Stimulated activated CD4-positive, alpha-beta T cell treated with anti-CD3 and anti-CD28 coated beads, TNF-alpha, amount 100 ng/mL, for 4 hours (primary cell): Measurements from ENCODE around the gene PRDM1.

Source experiments
- DNase-seq, 3 experiments: peaks; one replicate each; pipeline ENCODE4 v3.0.0-alpha.2; 2020; ENCODE audit warnings: low read depth in 3 of 3

The PRDM1 gene

DNA sequence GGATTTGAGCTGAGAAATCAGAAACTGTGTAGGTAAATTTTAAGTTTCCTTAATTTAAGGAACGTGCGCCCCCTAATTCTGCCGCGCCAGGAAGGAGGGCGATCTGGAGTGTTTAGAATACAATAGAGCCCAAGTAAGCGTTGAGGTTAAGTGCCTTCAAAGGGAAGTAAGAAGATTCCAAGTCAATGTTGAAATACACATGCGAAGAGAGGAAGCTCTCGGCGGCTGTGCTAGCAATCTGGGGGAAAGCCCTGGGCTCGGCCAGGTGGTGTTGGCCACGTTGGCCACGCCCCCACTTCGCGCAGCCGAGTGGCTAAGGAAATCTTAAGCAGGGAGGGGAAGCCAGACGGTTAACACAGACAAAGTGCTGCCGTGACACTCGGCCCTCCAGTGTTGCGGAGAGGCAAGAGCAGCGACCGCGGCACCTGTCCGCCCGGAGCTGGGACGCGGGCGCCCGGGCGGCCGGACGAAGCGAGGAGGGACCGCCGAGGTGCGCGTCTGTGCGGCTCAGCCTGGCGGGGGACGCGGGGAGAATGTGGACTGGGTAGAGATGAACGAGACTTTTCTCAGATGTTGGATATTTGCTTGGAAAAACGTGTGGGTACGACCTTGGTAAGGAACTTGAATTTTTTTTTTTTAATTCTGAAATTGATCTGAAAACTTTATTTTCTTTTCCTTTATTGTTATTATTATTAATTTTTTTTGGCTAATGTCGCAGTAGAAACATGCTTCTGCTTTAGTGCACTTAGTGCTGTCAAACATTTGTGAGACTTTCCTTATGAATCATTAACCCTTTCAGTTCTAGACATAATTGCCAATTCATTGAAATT is at the start of gene PRDM1:
Gene PRDM1 (plus strand): TSS at position 353 of the 830 bp plus-strand sequence. CDS start 218 bp downstream, at position 571.
- peak; percentile 39 to 66 (median 52) for DNase-seq

DNA sequence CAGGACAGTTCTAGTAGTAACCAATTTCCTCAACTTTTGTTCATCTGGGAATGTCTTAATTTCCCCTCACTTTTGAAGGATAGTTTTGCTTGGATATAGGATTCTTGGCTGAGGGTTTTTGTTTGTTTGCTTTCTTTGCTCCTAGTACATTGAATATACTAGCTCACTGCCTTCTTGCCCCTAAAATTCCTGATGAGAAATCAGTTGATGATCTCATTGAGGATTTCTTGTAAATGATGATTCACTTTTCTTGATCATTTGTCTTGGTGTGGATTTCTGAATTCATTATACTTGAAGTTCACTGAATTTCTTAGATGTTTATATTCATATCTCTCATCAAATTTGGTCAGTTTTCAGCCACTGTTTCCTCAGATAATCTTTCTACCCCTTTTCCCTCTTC is 49.1 kb upstream of the PRDM1 start:
- DNase-seq: no peak

DNA sequence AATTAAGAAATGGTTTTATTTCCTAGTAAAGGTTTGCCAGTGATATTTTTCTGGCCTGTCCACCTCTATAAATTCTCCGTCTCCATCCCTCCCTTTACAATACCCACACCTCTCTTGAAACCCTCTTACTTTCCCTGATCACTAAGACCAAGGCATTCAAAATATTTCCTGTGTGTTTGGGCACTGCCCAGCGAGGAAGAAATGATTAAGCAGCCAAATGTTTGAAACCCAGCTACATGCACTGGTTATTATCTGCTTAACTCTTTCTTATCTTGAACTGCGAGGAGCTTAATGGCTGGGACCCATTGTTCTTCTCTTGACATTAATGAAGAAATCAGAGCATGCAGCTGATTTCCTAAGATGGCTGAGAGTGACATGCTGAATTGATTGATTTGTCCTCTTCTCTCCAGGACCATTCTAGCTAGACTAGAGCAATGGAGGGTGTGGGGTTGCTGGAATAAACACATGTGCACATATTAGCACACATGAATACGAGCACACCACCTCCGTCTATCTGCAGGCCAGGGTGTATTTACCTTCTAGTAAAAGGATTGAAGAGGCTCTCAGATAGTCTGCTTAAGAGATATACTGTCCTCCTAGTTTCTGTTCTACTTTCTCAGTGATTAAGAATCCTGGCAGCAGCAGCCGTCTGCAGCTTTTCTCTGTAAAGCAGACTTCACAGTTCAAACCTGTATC is 46.1 kb upstream of the PRDM1 start:
- no peak for DNase-seq

DNA sequence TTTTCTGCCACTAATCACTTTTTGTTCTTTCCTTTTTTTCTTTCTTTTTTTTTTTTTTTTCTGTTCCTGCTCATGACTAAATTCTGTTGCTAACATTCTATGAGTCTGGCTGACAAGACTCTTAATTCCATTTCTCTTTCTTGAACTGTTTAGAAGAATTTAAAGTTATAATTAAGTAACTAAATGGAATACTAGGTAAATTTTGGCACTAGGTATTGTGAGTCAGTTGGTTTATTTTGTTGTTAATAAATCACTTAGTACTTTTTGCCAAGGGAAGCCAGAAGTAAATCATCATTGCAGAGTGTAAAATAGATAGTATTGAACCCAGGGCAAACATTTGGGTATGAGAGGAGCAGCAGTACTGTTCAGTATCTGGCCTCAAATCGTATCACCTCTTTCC is 42.0 kb upstream of the PRDM1 start:
- no peak for DNase-seq

DNA sequence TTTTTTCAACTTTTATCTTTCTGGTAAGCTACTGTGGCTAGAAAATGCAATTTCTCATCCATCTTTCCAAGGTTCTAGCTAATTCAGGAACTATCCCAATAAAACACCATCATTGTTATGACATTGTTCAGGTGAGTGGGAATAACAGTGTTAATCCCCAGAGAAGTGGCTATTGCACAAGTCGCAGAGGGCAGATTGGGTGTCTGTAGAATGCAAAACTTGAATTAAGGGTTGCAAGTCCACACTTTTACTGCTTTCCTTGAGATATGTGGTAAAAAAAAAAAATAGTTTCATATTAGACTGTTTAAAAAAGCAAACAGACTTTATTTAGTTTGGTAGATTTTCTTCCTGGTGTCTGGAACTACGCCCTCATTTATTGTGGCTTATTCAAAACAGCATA is 41.1 kb upstream of the PRDM1 start:
- DNase-seq: no peak

DNA sequence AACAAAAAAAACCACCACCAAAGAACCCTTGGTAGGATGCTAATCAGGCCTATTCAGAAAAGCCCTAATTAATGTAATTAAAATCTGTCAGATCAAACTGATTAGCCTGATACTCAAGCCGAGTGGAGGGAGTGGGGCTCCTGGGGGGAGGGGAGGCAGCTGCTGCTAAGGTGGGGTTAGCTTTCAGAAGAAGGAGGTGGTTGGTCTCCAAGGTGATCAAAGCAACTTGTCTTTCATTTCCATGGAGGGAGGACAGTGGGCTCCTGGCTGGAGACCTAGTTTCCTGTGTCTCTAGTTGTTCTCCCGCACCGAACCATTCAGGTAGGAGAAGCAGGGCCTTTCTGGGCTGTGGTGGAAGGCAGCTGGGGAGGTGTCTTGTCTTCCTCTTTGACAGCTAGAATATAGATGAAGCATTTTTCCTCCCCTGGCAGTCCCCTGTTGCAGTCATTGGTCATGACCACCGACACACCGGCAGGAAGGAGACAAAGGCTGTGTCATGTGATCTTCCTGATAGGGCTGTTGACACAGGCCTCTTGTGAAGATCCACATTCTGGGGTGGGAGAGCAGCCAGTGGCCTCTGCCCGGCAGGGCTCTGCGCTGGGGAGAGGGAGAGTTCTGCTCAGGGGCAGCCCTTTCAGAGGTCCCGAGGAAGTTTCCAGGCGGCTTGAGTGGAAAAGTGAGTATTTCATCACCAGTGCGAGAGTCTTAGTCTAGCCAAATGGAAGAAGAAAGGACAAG is 39.9 kb upstream of the PRDM1 start:
- no peak for DNase-seq

DNA sequence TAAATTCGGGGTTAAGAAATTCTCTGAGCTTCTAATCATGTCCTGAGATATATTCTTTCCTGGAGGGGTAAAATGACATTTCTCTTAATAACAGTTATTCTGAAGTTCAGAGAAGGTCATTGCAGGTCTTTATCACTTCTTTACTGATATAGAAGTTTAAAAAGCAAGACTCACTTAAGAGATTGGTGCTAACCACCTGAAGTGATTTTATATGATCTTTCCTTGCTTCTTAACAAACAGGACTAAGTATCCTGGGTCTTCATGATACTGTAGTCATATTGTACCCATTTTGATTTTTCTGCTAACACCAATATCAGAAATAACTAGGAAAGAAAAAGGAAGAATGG is 39.3 kb upstream of the PRDM1 start:
- DNase-seq: no peak

DNA sequence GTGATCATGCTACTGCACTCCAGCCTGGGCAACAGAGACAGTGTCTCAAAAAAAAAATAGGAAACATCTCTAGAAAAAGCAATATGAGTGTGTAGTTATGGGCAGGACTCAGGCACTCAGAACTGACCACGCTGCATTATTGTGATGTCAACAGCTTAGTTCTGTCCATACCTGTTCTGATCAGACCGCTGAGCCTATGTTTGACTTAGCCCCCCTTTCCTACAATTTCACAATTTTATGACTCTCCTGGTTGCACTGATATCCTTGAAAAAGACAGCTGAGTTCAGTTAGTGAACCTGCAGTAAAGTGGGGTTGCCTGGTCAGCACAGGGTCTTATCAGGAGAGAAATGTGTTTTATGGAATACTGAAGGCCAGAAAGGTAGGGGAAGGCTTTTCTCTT is 37.8 kb upstream of the PRDM1 start:
- no peak for DNase-seq

DNA sequence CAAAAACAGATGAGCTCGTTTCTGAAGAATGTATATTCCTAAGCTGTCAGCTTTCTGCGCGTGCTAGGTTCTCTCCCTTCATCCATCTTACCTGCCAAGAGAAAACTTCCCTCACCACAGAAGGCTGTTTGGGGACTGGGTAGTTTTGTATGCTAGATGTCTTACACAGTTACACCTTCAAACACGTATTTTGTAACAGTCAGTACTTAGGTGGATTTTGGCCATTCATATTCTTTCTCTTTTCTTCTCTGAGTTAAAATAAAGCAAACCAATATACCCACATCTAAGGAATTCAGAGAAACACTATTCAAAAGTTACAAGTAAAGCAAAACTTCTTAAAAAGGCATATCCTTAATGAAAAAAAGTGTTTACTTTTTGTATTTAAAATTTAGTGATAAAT is 35.6 kb upstream of the PRDM1 start:
- no peak for DNase-seq

DNA sequence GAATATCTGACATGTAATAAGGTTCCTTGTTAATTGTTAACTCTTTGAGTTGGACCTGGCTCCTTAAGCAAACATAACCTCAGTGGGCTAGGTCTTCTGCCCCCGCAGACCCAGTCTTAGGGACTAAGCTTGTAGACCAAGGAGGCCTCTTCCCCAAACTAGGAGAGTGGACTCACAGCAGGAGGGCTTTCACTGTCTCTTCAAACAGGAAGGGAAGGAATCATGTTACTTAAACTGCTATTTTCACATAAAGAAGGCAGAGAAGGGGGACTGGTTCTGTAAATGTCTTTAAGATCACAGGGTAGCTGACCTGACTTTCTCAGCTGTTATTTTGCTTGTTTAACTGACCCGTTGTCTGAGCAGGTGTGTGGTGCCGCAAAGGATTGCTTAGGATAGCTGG is 34.9 kb upstream of the PRDM1 start:
- DNase-seq: no peak

DNA sequence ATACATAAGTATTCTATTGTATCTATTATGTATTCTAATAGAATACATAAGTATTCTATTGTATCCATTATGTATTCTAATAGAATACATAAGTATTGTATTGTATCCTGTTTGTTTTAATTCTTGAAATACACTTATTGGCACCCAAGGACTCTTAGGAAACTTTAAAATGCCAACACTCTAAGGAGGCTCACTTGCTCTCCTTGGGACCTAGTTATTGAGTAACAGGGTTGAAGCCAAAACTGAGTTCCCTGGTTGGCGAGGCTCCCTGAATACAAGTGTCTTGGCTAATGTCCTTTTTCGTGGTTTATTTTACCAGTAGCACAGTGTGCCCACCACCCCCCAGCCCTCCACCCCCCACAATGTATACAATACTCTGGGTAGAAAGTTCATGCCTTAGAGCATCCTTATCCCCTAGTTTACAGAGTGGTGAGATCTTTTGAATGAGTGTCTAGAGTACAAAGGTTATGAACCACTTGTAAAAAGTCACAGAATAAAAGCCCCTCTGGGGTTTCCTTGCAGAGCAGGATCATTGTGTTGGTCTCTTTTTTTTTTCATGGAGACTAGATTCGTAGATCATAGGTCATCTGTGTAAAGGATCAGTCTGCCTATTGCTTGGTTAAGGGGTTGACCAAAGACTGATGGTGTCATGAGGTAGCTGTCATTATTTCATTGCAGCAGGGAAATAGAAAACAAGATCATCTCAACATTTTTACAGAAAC is 32.5 kb upstream of the PRDM1 start:
- DNase-seq: no peak

DNA sequence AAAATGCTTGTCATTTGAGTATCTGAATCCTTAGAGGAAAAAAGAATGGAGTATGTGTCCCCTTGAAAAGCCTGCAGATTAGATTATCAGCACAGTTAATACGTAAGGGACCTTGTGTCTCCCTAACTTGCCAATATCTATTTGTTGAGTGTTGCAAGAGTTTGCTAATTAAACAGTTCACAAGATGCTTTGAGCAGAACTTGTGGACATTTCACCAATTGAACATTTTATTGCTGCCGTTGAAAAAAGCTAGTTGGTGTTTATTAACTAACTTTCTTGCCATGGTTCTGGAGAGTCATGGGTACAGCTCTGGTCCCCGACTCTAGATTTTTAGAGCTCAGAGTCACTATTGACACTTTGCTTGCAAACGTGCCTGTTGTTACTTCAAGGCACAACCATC is 30.6 kb upstream of the PRDM1 start:
- no peak for DNase-seq

DNA sequence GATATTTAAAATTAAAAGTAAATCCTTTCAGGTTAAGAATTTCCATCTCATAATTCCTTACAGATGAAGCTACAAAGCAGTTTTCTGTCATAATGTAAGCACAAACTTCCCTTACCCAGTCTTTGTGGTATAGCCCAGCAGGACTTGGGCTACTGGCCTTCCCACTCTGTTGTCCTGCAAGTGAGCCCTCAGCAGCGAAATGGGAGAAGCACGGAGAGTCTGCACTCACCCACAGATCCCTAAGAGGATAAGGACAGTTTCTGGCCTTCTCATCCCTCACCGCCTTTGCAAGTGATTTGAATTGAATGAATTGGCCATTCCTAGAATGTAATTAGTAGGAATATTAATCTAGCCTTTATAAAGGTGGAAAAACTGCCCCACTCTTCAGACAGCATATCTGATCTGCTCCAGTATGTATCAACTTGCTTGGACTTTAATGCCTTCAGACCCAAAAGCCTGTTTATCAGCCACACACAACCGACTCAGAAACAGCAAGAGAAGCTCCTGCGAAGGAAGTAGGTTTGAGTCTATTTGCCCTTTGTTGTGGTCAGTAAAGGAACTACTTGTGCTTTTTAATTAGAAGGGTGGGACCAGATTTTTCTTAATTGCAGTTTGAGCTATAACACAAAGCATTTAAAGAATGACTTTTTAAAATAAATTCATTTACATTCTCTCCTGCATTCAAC is 29.9 kb upstream of the PRDM1 start:
- DNase-seq: no peak

DNA sequence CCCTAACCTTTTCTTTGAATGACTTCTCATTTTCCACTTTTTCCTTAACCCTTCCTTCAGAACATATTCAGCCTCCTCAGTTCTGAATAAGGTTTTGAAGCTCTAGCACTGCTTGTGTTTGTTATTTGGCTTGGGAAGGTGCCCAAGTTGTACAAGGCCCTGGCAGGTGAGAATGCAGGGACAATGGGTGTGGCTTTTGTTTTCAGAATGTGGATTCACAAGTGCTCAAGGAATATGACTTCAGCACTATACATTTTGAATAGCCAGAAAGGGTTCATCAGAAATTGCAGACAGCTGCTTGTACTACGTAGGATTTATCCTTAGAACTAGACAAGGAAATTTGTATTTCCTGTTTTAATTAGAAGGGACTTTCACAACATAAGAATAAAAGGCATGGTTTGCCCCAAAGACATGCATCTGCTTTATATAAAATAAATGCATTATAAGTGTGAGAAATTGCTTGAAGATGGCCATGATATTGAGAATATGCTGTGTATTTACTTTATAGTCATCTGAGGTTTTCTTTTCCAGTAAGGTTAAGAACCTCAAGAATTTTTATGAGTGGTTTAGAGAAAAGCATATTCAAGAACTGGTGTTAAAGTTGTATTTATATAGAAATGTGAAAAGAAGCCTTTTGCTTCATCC is 29.3 kb upstream of the PRDM1 start:
- DNase-seq: no peak

DNA sequence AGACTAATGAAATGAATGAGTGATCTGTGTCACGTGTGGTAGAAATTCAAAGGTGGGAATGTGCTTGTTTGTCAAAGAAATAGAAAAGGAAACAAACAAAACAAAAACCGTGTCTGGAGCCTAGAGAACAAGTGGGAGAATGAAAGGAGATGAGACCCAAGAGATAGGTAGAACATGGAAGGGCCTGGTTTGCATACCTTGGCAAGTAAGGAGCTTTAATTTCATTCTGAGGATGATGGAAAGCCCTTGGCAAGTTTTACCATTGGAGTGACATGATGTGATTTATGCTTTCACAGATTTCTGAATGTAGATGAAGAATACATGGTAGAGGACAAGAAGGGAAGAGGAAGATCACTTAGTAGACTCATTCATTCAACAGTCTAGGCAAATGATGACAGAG is 26.8 kb upstream of the PRDM1 start:
- DNase-seq: no peak

DNA sequence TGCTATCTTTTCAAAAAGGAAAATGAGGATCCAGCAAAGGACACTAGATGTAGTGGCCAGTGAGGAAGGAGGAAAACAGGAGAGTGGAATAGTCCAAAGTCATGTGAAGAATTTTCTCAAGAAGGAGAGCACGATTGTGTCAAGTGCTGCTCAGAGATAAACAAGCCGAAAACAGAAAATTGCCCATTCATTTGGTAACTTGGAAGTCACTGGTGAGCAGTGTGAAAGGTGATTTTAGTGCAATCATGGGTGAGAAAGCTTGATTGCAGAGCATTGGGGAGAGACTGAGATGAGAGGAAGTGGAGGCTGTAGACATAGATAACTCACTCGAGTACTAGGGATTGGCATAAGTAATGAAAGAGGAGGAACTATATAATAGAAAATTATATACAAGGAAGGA is 26.0 kb upstream of the PRDM1 start:
- DNase-seq: no peak

DNA sequence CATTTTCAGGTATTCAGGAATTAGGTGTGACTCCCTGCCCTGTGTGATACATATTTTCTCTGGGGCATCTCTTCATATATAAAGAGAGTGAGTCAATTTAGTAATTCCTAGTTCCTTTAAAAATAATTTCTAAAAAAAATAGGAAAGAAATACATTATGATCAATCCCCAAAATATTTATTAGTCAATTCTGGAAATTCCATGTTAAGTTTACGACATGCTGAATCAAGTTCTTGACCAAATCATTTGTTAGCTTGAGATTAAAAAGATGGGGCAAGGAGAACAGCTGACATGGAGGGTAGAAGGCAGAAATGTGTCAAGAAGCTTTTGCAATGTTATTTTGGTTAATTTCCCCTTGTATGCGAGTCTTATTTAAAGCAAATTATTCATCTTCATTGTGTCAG is 22.7 kb upstream of the PRDM1 start:
- no peak for DNase-seq

DNA sequence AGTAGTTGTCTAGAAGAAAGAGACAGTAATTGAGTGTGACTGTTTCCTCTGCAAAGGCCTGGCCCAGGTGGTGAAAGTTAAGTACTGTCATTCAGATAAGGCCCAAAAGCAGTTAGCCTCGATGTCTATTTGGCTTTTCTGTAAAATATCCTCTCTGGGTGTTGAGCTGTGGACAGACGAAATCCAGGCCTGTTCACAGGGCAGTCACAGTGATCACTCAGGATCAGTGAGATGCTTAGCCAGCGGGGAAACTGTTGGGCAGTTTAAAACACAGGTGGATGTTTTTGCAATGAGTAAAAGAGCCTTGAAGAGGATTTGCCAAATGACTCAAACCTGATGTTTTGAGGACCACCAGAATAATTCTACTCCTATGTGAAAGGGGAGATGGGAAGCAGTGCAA is 22.0 kb upstream of the PRDM1 start:
- DNase-seq: no peak

DNA sequence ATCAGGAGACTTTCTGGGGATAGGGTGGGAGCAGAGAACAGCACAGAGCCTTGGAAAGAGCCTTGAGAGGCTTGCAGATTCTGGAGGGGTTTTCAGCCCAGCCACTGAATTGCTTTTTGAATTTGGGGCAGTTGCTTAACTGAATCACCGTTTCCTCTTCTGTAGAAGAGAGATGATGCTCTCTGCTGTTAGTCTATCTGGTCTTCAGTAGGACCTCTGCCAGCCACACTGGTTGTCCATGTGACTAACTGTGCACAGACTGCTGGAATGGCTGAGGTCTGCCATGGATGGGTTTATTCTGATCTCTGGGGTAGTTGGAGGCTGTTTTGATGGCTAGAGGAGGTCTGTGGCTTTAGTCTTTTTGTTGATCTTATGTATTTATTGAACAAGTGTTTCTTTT is 21.4 kb upstream of the PRDM1 start:
- DNase-seq: no peak

DNA sequence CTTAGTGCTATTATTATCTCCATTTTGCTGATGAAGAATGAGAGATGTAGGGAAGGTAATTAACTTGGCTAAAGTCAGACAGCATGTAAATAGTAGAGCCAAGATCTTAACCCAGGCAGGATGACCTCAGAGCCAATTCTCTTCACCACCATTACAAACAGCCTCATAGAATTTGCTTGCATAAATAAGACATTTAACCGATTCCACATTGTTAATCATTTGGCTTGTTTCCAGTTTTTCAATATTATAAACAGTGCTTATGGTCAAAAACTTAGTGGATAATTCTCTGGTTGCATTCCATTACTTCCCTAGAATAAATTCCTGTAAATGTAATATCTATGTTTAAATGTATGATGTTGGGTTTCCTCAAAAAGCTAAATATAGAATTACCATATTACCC is 19.1 kb upstream of the PRDM1 start:
- no peak for DNase-seq

DNA sequence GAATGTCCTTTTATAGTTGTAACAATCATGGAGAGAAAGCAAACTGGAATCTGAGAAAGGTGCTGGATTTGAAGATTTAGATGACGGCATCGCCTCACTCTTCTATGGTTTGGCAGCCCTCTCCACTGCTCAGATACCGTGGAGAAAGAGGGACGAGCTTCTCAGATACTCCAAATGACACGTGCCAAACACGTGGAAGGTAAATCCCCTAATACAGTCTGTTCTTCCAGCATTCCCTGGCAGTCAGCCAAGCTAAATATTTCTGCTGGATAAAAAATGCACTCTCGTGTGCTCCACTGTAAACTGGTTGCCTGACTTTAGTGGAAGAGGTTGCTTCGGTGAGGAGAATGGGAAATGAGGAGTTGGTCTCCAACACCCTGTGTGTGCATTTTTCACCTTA is 16.7 kb upstream of the PRDM1 start:
- DNase-seq: no peak
